Measurements from ENCODE around the gene AMELY. TPM values are rescaled to one million over a fixed set of nuclear protein-coding genes. Genes with fewer than 3 reads are reported as not detected.
"Not testable (repeated sequence)": the region's sequence is repeated elsewhere in the genome, so short reads cannot be mapped to it uniquely, and the experiment has no call there.

AMELY gene
- polyA plus RNA-seq, 3 donors from 2014 or later: not detected

GRCh38 chrY:6907591-6907990 is 4.0 kb downstream of the AMELY start:
- no peak for DNase-seq
- H3K4me3 Mint-ChIP-seq: no peak overlapping the region
- peaks cover 0 to 7% (median 0%) of the 10 kb centered on the region in 3 donors for H3K27me3 Mint-ChIP-seq (ENCODE audit: low read depth in 3 of 3)
- no peaks in the 10 kb centered on the region for H3K4me1 Mint-ChIP-seq
- no peak overlapping the region for H3K27ac Mint-ChIP-seq
- no peaks in the 10 kb centered on the region for H3K9me3 Mint-ChIP-seq
- H3K36me3 Mint-ChIP-seq: no peaks in the 10 kb centered on the region

- H3K27me3 Mint-ChIP-seq (ENCODE audit: low read depth in 3 of 3); H3K36me3 Mint-ChIP-seq; DNase-seq; H3K4me3 Mint-ChIP-seq; H3K9me3 Mint-ChIP-seq; H3K27ac Mint-ChIP-seq; H3K4me1 Mint-ChIP-seq: not testable (repeated sequence)
These were observed 9.4 kb downstream of the AMELY start for GRCh38 chrY:6902116-6902515.

GRCh38 chrY:6895236-6895635 is 16.3 kb downstream of the AMELY start:
- no peak overlapping the region for H3K27ac Mint-ChIP-seq
- H3K4me1 Mint-ChIP-seq: no peaks in the 10 kb centered on the region
- H3K9me3 Mint-ChIP-seq: no peaks in the 10 kb centered on the region
- DNase-seq: no peak
- H3K4me3 Mint-ChIP-seq: no peak overlapping the region
- H3K36me3 Mint-ChIP-seq: no peaks in the 10 kb centered on the region
- no peaks in the 10 kb centered on the region for H3K27me3 Mint-ChIP-seq (ENCODE audit: low read depth in 3 of 3)

GRCh38 chrY:6894496-6894895 is 17.1 kb downstream of the AMELY start:
- Mint-ChIP-seq H3K4me3 (no peak overlapping the region), H3K36me3 (no peaks in the 10 kb centered on the region), H3K27ac (no peak overlapping the region)

GRCh38 chrY:6849384-6849783 is 62.2 kb downstream of the AMELY start:
- Mint-ChIP-seq H3K27ac (no peak overlapping the region), H3K27me3 (ENCODE audit: low read depth in 3 of 3) (no peaks in the 10 kb centered on the region), H3K36me3 (no peaks in the 10 kb centered on the region), H3K4me3 (no peak overlapping the region), H3K9me3 (peaks cover 0 to 3% (median 0%) of the 10 kb centered on the region in 6 donors), H3K4me1 (no peaks in the 10 kb centered on the region)
- no peak for DNase-seq

More at GRCh38 chrY:6894496-6894895, 17.1 kb downstream of the AMELY start:
- Mint-ChIP-seq H3K27me3 (ENCODE audit: low read depth in 3 of 3) (no peaks in the 10 kb centered on the region), H3K9me3 (no peaks in the 10 kb centered on the region), H3K4me1 (no peaks in the 10 kb centered on the region)
- DNase-seq: no peak

GRCh38 chrY:6842650-6843049 is 68.9 kb downstream of the AMELY start:
- not testable (repeated sequence) for DNase-seq; H3K4me1 Mint-ChIP-seq; H3K27me3 Mint-ChIP-seq (ENCODE audit: low read depth in 3 of 3); H3K9me3 Mint-ChIP-seq; H3K36me3 Mint-ChIP-seq; H3K27ac Mint-ChIP-seq; H3K4me3 Mint-ChIP-seq

Other genes starting within 250 kb of the AMELY start
- gene TBL1Y, start 1.1 kb downstream of the AMELY start, polyA plus RNA-seq: not detected